Measurements from ENCODE around the gene CEP120. TPM values are rescaled to one million over a fixed set of nuclear protein-coding genes. Genes with fewer than 3 reads are reported as not detected.

CEP120 gene
- total and polyA plus RNA-seq, 2 of the 4 experiments (the other 2 are of a cell fraction) = 6.7 to 46.1 TPM

- ChIA-PET POLR2A (ENCODE audit: unreplicated experiment) (no interaction called here), CTCF (interaction anchor here (0.7 to 1.5 kb wide), 3 partner anchors 10 to 170 kb away, joined by 3 to 4 read pairs (median 3); partner anchors contain the start of gene CEP120)
- ATAC-seq (ENCODE audit: low read depth) (no peak), DNase-seq (no peak)
- no peak overlapping the region for H4K8ac ChIP-seq (ENCODE audit: low read depth in 2 of 2, low read length in 2 of 2)
- intact Hi-C loops (cut with micrococcal nuclease) = no loop called here
- H2BK120ac ChIP-seq (ENCODE audit: low read depth, low read length) = no peak overlapping the region
- no peaks in the 10 kb centered on the region for H3K9me3 ChIP-seq (ENCODE audit: control insufficient read depth, insufficient read depth, low read length)
- H4K91ac ChIP-seq (ENCODE audit: insufficient read depth, low read depth, low read length) = no peak overlapping the region
- no peak for TF ChIP-seq RAD21 (IDR thresholded peaks at IDR 0.05; ENCODE audit: low read length)
- no peak for TF ChIP-seq FOS (IDR thresholded peaks at IDR 0.05; ENCODE audit: low read depth, low read length)
- no peak for TF ChIP-seq CEBPB (IDR thresholded peaks at IDR 0.05; ENCODE audit: low read depth, low read length)
- no peak for TF ChIP-seq ELK1 (IDR thresholded peaks at IDR 0.05; ENCODE audit: borderline replicate concordance, low read depth, low read length)
- TF ChIP-seq MXI1 (IDR thresholded peaks at IDR 0.05; ENCODE audit: borderline replicate concordance, low read depth, low read length) = no peak
- TF ChIP-seq CTCF (conservative IDR thresholded peaks at IDR 0.05; ENCODE audit: low read depth, low read length) = no peak
- TF ChIP-seq CHD1 (IDR thresholded peaks at IDR 0.05; ENCODE audit: low read depth, low read length) = no peak
- TF ChIP-seq POLR2A (IDR thresholded peaks at IDR 0.05; ENCODE audit: low read depth, low read length) = no peak
- H2BK5ac ChIP-seq (ENCODE audit: low read depth, low read length, poor library complexity, severe bottlenecking) = no peak overlapping the region
- H3K4me2 ChIP-seq (ENCODE audit: low read depth, low read length) = no peak overlapping the region
- in situ Hi-C loops (cut with MboI; ENCODE audit: low sequenced_read_pairs) = no loop called here
- no peak overlapping the region for H3K14ac ChIP-seq (replicated peaks; ENCODE audit: low read depth, low read length)
- dilution Hi-C loops (cut with HindIII; ENCODE audit: low sequenced_read_pairs, unreplicated experiment) = no loop called here
- H3K4me1 ChIP-seq (ENCODE audit: control insufficient read depth, insufficient read depth, low read length) = no peaks in the 10 kb centered on the region
- peaks cover 2% of the 10 kb centered on the region; the same call in 1 of the 2 replicates for H3K9me1 ChIP-seq (ENCODE audit: insufficient read depth, low read length)
- no peak overlapping the region for H4K5ac ChIP-seq (ENCODE audit: low read depth, low read length)
- H4K20me1 ChIP-seq (ENCODE audit: insufficient read depth, low read length) = no peaks in the 10 kb centered on the region
- H3K4me3 ChIP-seq (ENCODE audit: insufficient read depth, low read depth, low read length) = no peak overlapping the region
- no TSS peak for BruUV-seq (replicated peaks)
- H3K23ac ChIP-seq (ENCODE audit: low read depth, low read length) = no peak overlapping the region
- no peak overlapping the region for H2AK9ac ChIP-seq (replicated peaks; ENCODE audit: low read depth, low read length, poor library complexity)
- no peak overlapping the region for H3K56ac ChIP-seq (ENCODE audit: extremely low read depth, insufficient read depth, low read length)
- H2AK5ac ChIP-seq (ENCODE audit: low read depth, low read length) = no peak overlapping the region
- H3K27ac ChIP-seq (ENCODE audit: insufficient read depth, low read length) = no peak overlapping the region
- WGBS, 2 experiments (ENCODE audit: extremely low coverage in 2 of 2, insufficient read length in 1 of 2) = no CpG with 5 or more reads among the region's 1 CpG
- no peaks in the 10 kb centered on the region for H3K27me3 ChIP-seq (ENCODE audit: control insufficient read depth, insufficient read depth, low read length)
- no peaks in the 10 kb centered on the region for H3K79me1 ChIP-seq (ENCODE audit: low read depth in 1 of 2, low read length in 2 of 2)
- H3K36me3 ChIP-seq (ENCODE audit: control insufficient read depth, insufficient read depth, low read length) = no peaks in the 10 kb centered on the region
- H3K4ac ChIP-seq (ENCODE audit: low read depth, low read length) = no peak overlapping the region
- no peak overlapping the region for H3K18ac ChIP-seq (ENCODE audit: low read depth, low read length)
- no peak overlapping the region for H2AFZ ChIP-seq (replicated peaks; ENCODE audit: low read length, poor library complexity)
- H2BK15ac ChIP-seq (ENCODE audit: low read depth, low read length) = no peak overlapping the region
- no peak overlapping the region for H3K9ac ChIP-seq (ENCODE audit: low read depth, low read length)
- H2BK20ac ChIP-seq (ENCODE audit: low read depth, low read length) = no peak overlapping the region
These were observed 18.2 kb upstream of the CEP120 start for GRCh38 chr5:123441408-123441807.

Data from IMR-90 (cell line).